ENCODE measurements around the gene MAEA. TPM values are rescaled to one million over a fixed set of nuclear protein-coding genes. Genes with fewer than 3 reads are reported as not detected.

MAEA gene
- total RNA-seq, 1 donor from 2014 or later, result 72.3 TPM

- TF ChIP-seq CTCF (conservative IDR thresholded peaks at IDR 0.05; ENCODE audit: low read depth, low read length), result no peak
- no peak for DNase-seq (ENCODE audit: low read depth)
- H3K4me3 ChIP-seq (ENCODE audit: low read depth, low read length), result no peak overlapping the region
Measured at GRCh38 chr4:1325681-1326635, 36.3 kb downstream of the MAEA start.

- DNase-seq (ENCODE audit: low read depth), result no peak
- TF ChIP-seq CTCF (conservative IDR thresholded peaks at IDR 0.05; ENCODE audit: low read depth, low read length), result no peak
- H3K4me3 ChIP-seq (ENCODE audit: low read depth, low read length), result no peak overlapping the region
Measured at GRCh38 chr4:1326751-1327525, 37.2 kb downstream of the MAEA start.

- no peak overlapping the region for H3K4me3 ChIP-seq (ENCODE audit: low read depth, low read length)
- DNase-seq (ENCODE audit: low read depth), result no peak
- no peak for TF ChIP-seq CTCF (conservative IDR thresholded peaks at IDR 0.05; ENCODE audit: low read depth, low read length)
Measured at GRCh38 chr4:1327526-1328266, 38.0 kb downstream of the MAEA start.

- TF ChIP-seq CTCF (conservative IDR thresholded peaks at IDR 0.05; ENCODE audit: low read depth, low read length), result no peak
- no peak overlapping the region for H3K4me3 ChIP-seq (ENCODE audit: low read depth, low read length)
- DNase-seq (ENCODE audit: low read depth), result no peak
Measured at GRCh38 chr4:1328267-1329155, 38.8 kb downstream of the MAEA start.

- no peak overlapping the region for H3K4me3 ChIP-seq (ENCODE audit: low read depth, low read length)
- peak; percentile 85 for DNase-seq (ENCODE audit: low read depth)
- TF ChIP-seq CTCF (conservative IDR thresholded peaks at IDR 0.05; ENCODE audit: low read depth, low read length), result no peak
Measured at GRCh38 chr4:1329408-1330371, 40.0 kb downstream of the MAEA start.
